Embryonic facial prominence (tissue), 1 donor: ENCODE results near the gene ARHGAP29.
A peak's percentile ranks its signal among the peaks of the same experiment; 100 is the strongest.

ENCODE experiments used
- DNase-seq: peaks from one replicate; pipeline ENCODE4 v3.0.0-alpha.2; 2016; ENCODE audit errors: extremely low spot score

Gene ARHGAP29, protein sequence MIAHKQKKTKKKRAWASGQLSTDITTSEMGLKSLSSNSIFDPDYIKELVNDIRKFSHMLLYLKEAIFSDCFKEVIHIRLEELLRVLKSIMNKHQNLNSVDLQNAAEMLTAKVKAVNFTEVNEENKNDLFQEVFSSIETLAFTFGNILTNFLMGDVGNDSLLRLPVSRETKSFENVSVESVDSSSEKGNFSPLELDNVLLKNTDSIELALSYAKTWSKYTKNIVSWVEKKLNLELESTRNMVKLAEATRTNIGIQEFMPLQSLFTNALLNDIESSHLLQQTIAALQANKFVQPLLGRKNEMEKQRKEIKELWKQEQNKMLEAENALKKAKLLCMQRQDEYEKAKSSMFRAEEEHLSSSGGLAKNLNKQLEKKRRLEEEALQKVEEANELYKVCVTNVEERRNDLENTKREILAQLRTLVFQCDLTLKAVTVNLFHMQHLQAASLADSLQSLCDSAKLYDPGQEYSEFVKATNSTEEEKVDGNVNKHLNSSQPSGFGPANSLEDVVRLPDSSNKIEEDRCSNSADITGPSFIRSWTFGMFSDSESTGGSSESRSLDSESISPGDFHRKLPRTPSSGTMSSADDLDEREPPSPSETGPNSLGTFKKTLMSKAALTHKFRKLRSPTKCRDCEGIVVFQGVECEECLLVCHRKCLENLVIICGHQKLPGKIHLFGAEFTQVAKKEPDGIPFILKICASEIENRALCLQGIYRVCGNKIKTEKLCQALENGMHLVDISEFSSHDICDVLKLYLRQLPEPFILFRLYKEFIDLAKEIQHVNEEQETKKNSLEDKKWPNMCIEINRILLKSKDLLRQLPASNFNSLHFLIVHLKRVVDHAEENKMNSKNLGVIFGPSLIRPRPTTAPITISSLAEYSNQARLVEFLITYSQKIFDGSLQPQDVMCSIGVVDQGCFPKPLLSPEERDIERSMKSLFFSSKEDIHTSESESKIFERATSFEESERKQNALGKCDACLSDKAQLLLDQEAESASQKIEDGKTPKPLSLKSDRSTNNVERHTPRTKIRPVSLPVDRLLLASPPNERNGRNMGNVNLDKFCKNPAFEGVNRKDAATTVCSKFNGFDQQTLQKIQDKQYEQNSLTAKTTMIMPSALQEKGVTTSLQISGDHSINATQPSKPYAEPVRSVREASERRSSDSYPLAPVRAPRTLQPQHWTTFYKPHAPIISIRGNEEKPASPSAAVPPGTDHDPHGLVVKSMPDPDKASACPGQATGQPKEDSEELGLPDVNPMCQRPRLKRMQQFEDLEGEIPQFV

DNA sequence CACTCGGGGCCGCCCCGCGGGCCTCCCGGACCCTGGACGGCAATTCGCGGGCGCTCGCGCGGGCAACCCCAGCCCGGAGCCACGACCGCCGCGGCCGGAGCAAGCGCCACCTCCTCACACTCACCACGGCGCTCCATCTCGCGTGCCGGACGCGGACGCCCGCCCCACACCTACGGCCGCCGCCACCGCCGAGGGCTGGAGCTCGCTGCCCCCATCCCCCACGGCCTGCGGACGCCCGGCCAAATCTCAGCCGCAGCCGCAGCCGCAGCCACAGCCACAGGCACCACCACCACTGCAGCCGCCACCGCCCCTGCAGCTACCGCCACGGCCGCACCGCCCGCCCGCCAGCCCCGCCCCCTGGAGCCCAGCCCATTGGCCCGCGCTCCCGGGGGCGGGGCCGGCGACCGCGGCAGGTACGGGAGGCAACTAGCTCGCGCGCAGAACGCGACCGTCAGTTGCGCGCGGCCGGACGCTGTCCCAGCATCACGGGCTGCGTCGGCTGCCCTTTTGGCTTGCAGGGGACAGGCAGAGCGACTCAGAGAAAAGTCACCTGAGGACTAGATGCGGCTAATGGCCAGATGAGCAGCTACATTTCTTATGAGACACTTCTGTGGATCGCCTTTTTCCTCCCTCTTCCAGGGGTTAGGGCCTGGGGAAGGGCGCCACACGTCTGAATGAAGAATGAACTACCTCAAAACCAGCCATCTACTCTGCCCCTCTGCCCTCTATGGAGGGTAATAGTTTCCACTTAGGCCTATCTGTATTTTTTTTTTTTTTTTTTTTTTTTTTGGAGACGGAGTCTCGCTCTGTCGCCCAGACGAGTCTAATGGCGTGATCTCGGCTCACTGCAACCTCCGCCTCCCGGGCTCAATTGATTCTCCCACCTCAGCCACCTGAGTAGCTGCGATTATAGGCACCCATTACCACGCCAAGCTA lies at the start of gene ARHGAP29:
Gene ARHGAP29, minus strand, starts transcription at position 294 of the 936 bp plus-strand sequence. CDS start 5,973 bp downstream, outside the sequence.
- DNase-seq = peak; percentile 50

DNA sequence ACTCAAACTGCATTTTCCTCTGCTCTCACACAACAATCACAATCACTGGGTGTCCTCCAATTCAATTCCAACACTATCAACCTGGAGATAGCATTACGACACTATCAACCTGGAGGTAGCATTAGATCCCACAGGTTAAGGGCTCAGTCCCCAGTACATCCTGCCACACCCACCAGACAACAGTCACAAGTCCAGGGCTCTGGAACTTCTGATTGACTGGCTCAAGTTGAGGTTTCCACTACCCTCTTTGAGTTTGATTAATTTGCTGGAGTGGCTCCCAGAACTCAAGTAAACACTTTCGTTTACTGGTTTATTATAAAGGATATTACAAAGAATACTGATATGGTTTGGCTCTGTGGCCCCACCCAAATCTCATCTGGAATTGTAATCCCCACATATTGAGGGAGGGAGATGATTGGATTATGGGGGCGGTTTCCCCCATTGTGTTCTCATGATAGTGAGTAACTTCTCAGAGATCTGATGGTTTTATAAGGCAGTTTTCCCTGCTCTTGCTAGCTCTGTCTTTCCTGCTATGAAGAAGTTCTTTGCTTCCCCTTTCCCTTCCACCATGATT lies 49.6 kb upstream of the ARHGAP29 start:
- no peak for DNase-seq

DNA sequence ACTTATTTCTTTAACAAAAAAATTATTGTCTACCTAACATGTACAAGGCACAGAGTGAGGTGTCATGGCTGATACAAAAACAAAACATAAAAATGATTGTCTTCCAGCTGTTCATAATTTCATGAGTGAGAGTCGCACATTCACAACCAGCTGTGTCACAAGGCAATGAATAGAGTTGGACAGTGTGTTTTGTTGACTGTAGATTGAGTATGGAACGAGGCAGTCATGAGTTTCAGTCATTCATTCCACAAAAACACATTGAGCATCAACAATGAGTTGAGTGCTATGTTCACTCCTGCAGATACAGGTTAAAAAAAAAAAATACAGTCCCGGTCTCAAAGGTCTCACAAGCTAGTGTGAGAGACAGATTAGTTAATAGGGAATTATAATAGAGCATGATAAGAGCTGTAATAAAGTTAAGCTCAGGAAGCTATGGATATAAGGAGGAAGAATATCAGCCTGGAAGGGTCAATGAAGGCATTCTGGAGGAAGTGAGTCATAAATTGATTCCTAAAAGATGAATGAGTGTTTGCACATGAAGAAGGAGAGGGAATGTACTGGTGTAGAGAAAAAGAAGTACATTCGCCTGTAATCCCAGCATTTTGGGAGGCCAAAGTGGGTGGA lies 47.8 kb upstream of the ARHGAP29 start:
- no peak for DNase-seq

DNA sequence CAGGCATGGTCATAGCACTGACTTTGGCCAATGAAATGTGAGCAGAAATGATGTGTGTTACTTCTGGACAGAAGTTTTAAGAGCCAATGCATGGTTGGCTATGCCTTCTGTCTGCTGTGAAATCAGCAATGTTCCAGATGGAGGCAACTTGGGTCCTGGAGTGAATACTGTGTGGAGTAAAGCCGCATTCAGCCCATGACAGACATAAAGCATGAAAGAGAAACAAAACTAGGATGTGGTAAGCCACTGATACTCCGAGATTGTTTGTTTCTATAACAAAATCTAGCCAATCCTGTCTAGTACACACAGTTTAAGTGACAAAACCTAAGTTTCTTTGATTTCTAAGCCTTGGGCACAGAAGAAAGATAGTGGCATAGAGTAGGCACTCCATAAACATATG lies 47.1 kb upstream of the ARHGAP29 start:
- no peak for DNase-seq

GRCh38 chr1:94283462-94283861 lies 46.1 kb upstream of the ARHGAP29 start:
- no peak for DNase-seq

DNA sequence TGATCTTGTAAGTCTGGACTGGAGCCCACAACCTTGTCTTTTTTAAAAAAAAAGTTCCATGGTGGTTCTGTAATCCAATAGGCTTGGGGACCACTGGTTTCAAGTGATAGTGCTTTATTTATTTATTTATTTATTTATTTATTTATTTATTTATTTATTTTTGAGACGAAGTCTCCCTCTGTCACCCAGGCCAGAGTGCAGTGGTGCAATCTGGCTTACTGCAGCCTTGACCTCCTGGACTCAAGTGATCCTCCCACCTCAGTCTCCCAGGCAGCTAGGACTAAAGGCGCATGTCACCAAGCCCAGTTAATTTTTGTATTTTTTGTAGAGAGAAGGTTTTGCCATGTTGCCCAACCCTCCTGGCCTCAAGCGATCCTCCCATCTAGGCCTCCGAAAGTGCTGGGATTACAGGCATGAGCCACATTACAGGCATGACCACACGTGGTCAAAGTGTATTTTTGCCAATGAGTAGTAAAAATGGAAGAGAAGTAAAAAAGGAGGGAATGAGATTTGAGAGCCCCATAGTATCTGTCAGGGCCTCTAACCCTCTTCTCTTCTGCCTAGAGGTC lies 44.8 kb upstream of the ARHGAP29 start:
- DNase-seq = no peak

DNA sequence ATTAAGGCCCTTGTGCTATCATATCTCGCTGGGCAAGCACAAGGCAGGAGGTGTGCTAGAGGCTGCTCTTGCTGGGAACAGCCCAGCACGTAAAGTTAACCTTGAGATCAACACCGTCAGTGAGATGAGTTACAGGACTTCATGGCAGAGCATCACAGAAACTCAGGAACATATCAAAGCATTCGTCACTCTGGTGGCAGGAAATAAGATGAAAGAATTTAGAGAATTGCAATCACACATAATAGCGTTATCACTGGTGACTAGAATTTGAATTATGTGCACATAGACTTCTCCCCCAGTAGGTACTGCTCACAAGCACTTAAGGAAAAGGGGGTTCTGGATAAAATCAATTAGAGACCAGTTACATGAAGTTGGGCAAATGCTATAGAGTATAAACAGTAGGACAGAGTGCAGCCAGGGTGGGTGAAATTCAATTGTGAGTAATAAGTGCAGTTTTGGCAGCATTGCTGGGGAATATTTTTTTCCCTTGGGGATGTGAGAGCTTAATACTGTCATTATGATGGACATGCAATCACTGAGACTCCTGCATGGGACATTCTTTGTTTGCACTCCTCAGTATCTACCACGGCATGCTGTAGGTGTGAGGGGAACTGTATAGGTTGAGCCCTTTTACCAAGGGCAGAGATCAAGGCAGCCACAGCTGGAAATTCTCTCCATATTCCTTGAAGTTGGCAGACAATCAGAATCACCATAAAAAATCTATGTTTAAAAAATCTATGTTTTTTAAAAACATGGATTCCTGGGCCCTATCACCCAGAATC lies 44.2 kb upstream of the ARHGAP29 start:
- no peak for DNase-seq

- DNase-seq = no peak
These were observed 43.2 kb upstream of the ARHGAP29 start for GRCh38 chr1:94280541-94280940.

DNA sequence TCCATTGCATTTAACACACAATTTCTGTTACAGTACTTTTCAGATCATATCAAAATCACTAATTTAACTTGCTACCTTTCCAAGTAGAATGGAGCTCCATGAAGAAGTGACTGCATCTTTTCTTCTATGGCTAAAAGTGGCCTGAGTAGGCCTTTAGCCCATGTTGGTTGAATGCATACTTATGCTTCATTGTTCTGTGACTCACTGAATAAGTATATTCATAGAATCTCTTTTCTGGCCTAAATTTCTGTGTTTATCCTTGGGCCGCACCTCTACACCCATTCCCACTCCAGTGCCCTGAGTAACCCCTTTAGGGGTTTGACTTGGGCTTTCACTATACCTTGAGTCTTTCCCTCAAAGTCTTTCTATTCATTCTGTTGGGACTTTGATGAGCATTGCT lies 42.1 kb upstream of the ARHGAP29 start:
- DNase-seq = no peak

DNA sequence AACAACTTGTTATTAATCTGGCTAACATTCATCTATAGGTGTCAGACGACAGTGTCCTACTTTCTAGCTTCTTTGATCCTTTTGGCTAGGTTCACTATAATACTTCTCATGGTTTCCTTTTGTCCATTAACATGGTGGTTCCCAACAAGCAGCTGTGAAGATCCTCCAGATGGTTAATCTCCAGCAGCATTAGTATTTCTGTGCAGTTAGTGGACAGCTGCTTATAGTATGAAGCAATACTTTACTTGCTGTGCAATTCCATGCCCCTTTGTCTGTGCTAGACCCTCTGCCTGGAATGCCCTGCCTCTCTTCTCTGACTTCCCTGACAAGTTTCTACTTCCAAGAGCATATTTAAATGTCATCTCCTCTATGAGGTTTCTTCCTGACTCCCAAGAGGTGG lies 41.7 kb upstream of the ARHGAP29 start:
- no peak for DNase-seq

GRCh38 chr1:94276988-94277434 lies 39.6 kb upstream of the ARHGAP29 start:
- no peak for DNase-seq

DNA sequence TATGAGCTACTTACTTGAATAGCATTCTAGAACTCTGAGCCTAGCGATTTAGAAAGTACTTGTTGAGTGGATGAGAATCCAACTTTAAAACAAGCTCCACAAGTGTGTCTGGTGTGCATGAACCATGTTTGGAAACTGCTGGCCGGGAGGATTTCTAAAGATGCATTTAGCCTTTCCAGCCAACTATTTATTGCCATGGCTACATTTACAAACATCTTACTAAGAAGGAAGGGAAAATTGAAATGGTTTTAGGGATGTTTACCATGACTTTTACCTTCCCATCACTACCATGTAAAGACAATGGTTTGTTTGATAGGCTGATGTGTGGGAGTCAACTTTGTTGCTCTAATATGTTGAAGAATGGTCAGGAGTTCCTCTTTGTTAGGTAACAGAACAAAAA lies 37.7 kb upstream of the ARHGAP29 start:
- DNase-seq = no peak

- DNase-seq = no peak
These were observed 37.2 kb upstream of the ARHGAP29 start for GRCh38 chr1:94274561-94274960.

DNA sequence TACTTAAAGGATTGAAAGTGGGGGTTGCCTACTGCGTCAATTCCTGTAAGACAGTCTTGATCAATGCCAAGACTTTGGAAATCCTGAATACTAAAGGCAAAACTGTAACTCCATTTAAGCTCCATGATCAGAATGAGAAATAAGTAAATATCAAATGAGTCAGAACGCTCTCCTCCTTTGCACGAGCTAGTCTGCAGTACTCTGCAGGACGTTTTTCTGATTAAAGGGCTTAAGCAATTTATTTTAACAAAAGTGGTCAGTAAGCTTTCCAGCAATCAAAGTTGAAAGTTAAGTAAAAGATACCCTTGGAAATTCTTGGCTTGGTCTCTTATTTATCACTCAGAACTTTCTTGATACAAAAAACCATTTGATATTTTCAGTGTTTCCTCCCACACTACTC lies 35.7 kb upstream of the ARHGAP29 start:
- no peak for DNase-seq

GRCh38 chr1:94272388-94272787 lies 35.0 kb upstream of the ARHGAP29 start:
- no peak for DNase-seq

DNA sequence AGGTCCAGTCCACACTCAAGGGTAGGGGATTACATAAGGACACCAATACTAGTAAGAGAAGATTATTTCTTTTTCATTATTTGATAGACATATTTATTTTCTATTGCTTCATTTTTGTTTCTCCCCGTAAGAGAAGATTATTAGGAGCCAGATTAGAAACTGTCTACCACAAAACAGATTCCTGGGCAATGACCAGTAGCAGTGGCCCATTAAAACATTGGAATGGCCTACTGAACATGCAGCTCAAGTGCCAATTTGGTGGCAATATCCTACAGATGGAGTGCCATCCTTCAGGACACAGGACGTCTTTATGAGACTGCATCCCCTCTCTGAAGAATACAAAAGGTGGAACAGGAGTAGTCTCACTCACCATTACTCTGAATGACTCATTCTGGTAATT lies 34.0 kb upstream of the ARHGAP29 start:
- DNase-seq = no peak

DNA sequence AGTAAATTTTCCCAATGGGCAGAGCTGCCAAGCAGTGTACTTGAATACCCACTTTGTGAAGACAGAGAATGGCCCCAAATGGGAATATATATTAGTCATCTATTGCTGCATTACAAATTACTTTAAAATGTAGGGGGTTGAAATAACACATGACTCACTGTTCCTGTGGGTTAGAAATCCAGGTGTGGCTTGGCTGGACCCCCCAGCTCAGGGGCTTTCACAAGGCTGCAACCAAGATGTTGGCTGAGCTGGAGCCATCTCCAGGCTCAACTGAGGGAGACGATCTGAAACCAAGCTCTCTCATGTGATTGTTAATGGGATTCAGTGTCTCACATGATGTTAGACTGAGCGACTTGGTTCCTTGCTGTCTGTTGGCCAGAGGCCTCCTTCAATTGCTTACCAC lies 33.4 kb upstream of the ARHGAP29 start:
- no peak for DNase-seq

GRCh38 chr1:94269921-94270320 lies 32.5 kb upstream of the ARHGAP29 start:
- no peak for DNase-seq

GRCh38 chr1:94265906-94266305 lies 28.5 kb upstream of the ARHGAP29 start:
- no peak for DNase-seq
